Tibial artery (tissue), 4 donors: Measurements from ENCODE around the gene TGFBR1.
A peak's percentile ranks its signal among the peaks of the same experiment; 100 is the strongest.
"Not testable (repeated sequence)": the region's sequence is repeated elsewhere in the genome, so short reads cannot be mapped to it uniquely, and the experiment has no call there.

Experiments
- DNase-seq, 2 donors: peaks; one replicate each; pipeline ENCODE4 v3.0.0-alpha.2; 2019
- H3K27ac ChIP-seq, 2 donors: fragments of 200-600 bp; sonication (generic) in 1 of 2; 1 replicate in 1 of 2; 2 replicates in 1 of 2; pipeline ENCODE4 v1.5.1; 2018 to 2019; ENCODE audit warnings: mild to moderate bottlenecking in 1 of 2
- H3K27me3 ChIP-seq, 2 donors: fragments of 200-600 bp; sonication (generic) in 1 of 2; one replicate each; pipeline versions ENCODE4 v1.5.1 to v1.6.0; 2016 to 2019
- H3K36me3 ChIP-seq, 3 donors: fragments of 200-600 bp; sonication (generic) in 2 of 3; one replicate each; pipeline ENCODE4 v1.5.1; 2016 to 2019; ENCODE audit warnings: mild to moderate bottlenecking in 2 of 3
- H3K4me1 ChIP-seq, 4 donors: fragments of 200-600 bp; sonication (generic) in 2 of 4; 1 replicate in 3 of 4; 2 replicates in 1 of 4; pipeline ENCODE4 v1.5.1; 2016 to 2019
- H3K4me3 ChIP-seq, 2 donors: fragments of 200-600 bp; sonication (generic) in 1 of 2; 1 replicate in 1 of 2; 2 replicates in 1 of 2; pipeline ENCODE4 v1.5.1; 2018 to 2019; ENCODE audit warnings: mild to moderate bottlenecking in 2 of 2
- H3K9me3 ChIP-seq, 3 donors: fragments of 200-600 bp; sonication (generic) in 1 of 3; one replicate each; pipeline ENCODE4 v1.5.1; 2016 to 2019
- intact Hi-C: fragments of 100-400 bp; cut with DNase I; formaldehyde crosslinking; loops from one replicate; pipeline ENCODE4 v1.15.0; 2023; ENCODE audit warnings: low total_unique reads
- TF ChIP-seq, protein P1 (sequence below), 2 experiments: fragments of 200-600 bp in 1 of 2; fragments of 450-650 bp in 1 of 2; IDR thresholded peaks; one replicate each; pipeline ENCODE4 v1.5.1; 2017 to 2019; ENCODE audit warnings: antibody characterized with exemption in 2 of 2, mild to moderate bottlenecking in 1 of 2, moderate library complexity in 1 of 2

Gene TGFBR1

DNA sequence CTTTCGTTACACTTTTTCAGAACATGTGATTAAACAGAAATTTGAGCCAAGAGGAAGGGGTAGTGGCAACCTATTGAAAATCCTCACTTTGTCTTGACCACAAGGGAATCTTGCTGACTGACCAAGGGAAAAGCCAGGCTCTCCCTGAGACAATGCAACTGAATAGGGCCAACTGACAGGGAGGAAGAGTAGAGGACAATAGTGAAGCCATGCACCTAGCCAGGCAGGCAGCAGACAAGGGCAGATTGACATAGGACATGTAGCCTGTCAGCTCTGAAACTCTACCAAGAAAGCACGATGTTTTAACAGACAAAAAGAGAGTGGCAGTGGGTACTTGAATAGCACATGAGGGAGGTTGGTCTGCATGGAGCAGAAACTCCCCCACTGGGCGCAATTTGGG is 8.5 kb upstream of the TGFBR1 start:
- Histone ChIP-seq H3K4me3 (no peak overlapping the region), H3K36me3 (no peaks in the 10 kb centered on the region), H3K27ac (no peak overlapping the region), H3K27me3 (no peaks in the 10 kb centered on the region), H3K9me3 (no peaks in the 10 kb centered on the region), H3K4me1 (no peaks in the 10 kb centered on the region)
- no peak for DNase-seq
- TF ChIP-seq, protein P1, sequence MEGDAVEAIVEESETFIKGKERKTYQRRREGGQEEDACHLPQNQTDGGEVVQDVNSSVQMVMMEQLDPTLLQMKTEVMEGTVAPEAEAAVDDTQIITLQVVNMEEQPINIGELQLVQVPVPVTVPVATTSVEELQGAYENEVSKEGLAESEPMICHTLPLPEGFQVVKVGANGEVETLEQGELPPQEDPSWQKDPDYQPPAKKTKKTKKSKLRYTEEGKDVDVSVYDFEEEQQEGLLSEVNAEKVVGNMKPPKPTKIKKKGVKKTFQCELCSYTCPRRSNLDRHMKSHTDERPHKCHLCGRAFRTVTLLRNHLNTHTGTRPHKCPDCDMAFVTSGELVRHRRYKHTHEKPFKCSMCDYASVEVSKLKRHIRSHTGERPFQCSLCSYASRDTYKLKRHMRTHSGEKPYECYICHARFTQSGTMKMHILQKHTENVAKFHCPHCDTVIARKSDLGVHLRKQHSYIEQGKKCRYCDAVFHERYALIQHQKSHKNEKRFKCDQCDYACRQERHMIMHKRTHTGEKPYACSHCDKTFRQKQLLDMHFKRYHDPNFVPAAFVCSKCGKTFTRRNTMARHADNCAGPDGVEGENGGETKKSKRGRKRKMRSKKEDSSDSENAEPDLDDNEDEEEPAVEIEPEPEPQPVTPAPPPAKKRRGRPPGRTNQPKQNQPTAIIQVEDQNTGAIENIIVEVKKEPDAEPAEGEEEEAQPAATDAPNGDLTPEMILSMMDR (IDR thresholded peaks at IDR 0.05) = no peak
- intact Hi-C loops = no loop called here

DNA sequence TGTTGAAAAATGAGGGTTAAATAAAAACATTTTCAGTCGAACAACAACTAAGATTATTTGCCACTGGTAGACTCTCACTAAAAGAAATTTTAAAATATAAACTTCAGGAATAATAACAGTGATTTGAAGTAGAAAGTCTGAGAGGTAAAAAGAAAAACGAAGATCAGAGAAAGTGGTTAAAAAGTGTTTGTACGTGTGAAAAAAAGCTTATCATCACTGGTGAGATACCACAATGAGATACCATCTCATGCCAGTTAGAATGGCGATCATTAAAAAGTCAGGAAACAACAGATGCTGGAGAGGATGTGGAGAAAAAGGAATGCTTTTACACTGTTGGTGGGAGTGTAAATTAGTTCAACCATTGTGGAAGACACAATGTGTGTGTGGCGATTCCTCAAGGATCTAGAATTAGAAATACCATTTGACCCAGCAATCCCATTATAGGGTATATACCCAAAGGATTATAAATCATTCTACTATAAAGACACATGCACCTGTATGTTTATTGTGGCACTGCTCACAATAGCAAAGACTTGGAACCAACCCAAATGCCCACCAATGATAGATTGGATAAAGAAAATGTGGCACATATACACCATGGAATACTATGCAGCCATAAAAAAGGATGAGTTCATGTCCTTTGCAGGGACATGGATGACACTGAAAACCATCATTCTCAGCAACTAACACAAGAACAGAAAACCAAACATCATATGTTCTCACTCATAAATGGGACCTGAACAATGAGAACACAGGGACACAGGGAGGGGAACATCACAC is 4.9 kb upstream of the TGFBR1 start:
- H3K27me3 ChIP-seq, DNase-seq, intact Hi-C loops, H3K27ac ChIP-seq, H3K4me3 ChIP-seq, H3K9me3 ChIP-seq, H3K36me3 ChIP-seq: not testable (repeated sequence)
- peaks cover 0 to 22% (median 10%) of the 10 kb centered on the region in 4 donors for H3K4me1 ChIP-seq

DNA sequence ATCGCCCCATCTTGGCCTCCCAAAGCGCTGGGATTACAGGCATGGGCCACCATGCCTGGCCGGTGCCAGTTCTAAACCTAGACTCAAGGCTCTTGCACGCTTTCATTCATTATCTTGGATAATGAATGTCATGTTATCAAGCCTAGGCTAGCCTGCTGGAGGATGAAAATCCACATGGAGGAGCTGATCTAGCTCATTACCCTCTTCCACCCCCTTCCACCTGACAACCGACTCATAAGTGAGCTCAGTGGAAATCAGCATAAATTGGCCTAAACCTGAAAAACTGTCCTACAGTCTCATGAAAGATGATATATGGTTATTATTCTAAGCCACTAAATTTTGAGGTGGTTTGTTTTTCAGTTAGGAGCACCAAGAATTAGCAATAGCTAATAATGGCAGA is 3.6 kb upstream of the TGFBR1 start:
- Histone ChIP-seq H3K4me3 (no peak overlapping the region), H3K9me3 (no peaks in the 10 kb centered on the region), H3K27ac (no peak overlapping the region), H3K4me1 (peaks cover 0 to 26% (median 12%) of the 10 kb centered on the region in 4 donors), H3K36me3 (no peaks in the 10 kb centered on the region), H3K27me3 (no peaks in the 10 kb centered on the region)
- DNase-seq = no peak
- TF ChIP-seq, protein P1 (IDR thresholded peaks at IDR 0.05) = no peak
- intact Hi-C loops = no loop called here

DNA sequence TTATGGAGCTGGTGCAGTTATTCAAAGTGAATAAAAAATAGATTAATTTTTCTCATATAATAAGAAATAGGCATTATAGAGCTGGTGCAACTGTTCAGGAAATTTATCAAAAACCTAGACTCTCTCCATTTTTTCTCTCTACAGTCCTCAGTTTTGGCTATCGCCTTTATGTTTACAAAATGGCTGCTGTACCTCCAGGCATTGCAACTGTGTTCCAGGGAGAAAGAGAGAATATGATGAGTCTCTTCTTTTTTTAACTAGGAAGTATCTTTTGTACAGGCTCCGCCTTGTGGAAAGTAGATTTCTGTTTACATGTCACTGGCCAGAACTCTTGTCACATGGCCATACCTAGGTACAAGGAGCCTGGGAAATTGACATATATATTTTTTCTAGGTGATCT is 3.1 kb upstream of the TGFBR1 start:
- Histone ChIP-seq H3K27ac (peak overlapping the region; percentile 97 to 98), H3K27me3 (no peaks in the 10 kb centered on the region), H3K9me3 (no peaks in the 10 kb centered on the region), H3K4me3 (no peak overlapping the region), H3K36me3 (no peaks in the 10 kb centered on the region), H3K4me1 (peaks cover 0 to 31% (median 17%) of the 10 kb centered on the region in 4 donors)
- DNase-seq = no peak
- TF ChIP-seq, protein P1 (IDR thresholded peaks at IDR 0.05) = no peak
- intact Hi-C loops = no loop called here

DNA sequence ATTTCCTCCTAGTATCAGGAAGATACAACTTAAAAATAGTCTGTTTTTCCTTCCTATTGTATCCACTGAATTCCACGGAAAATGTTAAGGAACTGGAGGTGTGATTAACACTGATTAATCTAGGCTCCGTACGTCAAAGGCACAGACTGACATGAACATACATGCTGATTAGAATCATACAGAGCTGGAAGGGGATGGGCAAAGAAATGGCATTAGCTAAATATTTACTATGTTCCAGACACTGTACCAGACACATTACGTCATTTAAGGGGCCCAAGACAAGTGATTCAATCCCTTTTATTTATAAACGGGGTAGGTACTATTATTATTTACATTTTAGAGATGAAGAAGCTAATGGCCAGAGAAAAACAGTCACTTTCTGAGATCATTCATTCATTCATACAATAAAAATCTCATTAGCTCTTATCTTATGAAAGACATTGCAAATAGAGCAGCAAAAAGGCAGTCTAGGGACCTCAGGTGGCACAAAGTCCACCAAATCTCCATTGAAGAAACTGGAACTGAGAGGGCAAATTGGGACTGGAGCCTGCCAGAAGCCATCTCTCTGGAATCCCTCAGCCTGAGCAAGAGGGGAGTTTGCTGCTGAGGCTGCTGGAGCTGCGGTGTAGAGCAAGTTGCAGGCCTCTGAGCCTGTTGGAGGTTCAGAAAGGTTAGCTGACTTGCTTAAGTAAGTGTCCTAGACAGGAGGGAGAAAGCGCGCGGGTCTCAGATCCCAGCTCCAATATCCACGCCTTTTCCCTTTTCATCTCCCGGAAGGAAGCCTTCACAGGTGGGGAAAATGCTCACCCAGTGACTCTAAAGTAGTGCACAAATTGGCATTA is 1.6 kb upstream of the TGFBR1 start:
- Histone ChIP-seq H3K27ac (peak overlapping the region; percentile 97 to 98), H3K36me3 (no peaks in the 10 kb centered on the region), H3K27me3 (no peaks in the 10 kb centered on the region), H3K4me3 (peak overlapping the region in 1 of 2 donors; percentile 96), H3K4me1 (peaks cover 0 to 46% (median 29%) of the 10 kb centered on the region in 4 donors), H3K9me3 (no peaks in the 10 kb centered on the region)
- TF ChIP-seq, protein P1 (IDR thresholded peaks at IDR 0.05) = no peak
- DNase-seq = peak in 1 of 2 donors; percentile 23
- intact Hi-C loops = no loop called here
